Calu3 (cell line): Measurements from ENCODE around the gene TAOK1. TPM values are rescaled to one million over a fixed set of nuclear protein-coding genes. Genes with fewer than 3 reads are reported as not detected.

Source experiments
- total RNA-seq: library from RNA; stranded (reverse); gene quantifications from 2 replicates; pipeline ENCODE4 v1.2.3, GENCODE V29; 2022

TAOK1 gene
- total RNA-seq, 1 experiment from 2014 or later: 78.1 TPM

Other genes with a start within 250 kb of the TAOK1 start
- 89.9 and 123 TPM in 2 replicates for gene MYO18A, start 210.0 kb upstream of the TAOK1 start, total RNA-seq
- gene CRYBA1, start 143.5 kb upstream of the TAOK1 start, total RNA-seq: not detected in 2 replicates
- gene NUFIP2, start 96.2 kb upstream of the TAOK1 start, total RNA-seq: 89.3 and 92.9 TPM in 2 replicates
- 12.5 and 12.9 TPM in 2 replicates for gene ABHD15, start 176.7 kb downstream of the TAOK1 start, total RNA-seq
- 32.8 and 35.1 TPM in 2 replicates for gene TP53I13, start 178.3 kb downstream of the TAOK1 start, total RNA-seq
- gene GIT1, start 199.3 kb downstream of the TAOK1 start, total RNA-seq: 46.3 and 47.7 TPM in 2 replicates
- 8.8 TPM in 2 replicates for gene ANKRD13B, start 202.8 kb downstream of the TAOK1 start, total RNA-seq
- 0.47 and 0.49 TPM in 2 replicates for gene CORO6, start 232.5 kb downstream of the TAOK1 start, total RNA-seq